Activated B cell treated with CpG ODN at 0.5 μM for 24 hours (primary cell): Measurements from ENCODE around the gene CBLL1. TPM values are rescaled to one million over a fixed set of nuclear protein-coding genes. Genes with fewer than 3 reads are reported as not detected.

Source experiments
- ATAC-seq: fragments of 200-7000 bp; cut with Tn5 transposase; one replicate; pipeline ENCODE4 v1.10.0; 2021; ENCODE audit warnings: low read depth, mild to moderate bottlenecking, moderate library complexity
- CTCF ChIA-PET: fragments of 350-600 bp; sonication (Branson Sonifier 250); formaldehyde crosslinking; loops from one replicate; lab custom pipeline; 2021; ENCODE audit warnings: antibody characterized with exemption; lab: Charles Lee
- POLR2A ChIA-PET: fragments of 350-600 bp; sonication (Branson Sonifier 250); formaldehyde crosslinking; loops from one replicate; lab custom pipeline; 2021; ENCODE audit warnings: antibody characterized with exemption; lab: Charles Lee
- DNase-seq: peaks from one replicate; pipeline ENCODE4 v3.0.0; 2022
- H3K27ac Mint-ChIP-seq: one replicate; pipeline ENCODE4 v1.8.0; 2020; ENCODE audit warnings: mixed read lengths
- H3K27me3 Mint-ChIP-seq: one replicate; pipeline ENCODE4 v1.8.0; 2021; ENCODE audit warnings: mixed read lengths
- H3K36me3 Mint-ChIP-seq: one replicate; pipeline ENCODE4 v1.8.0; 2021; ENCODE audit warnings: low read depth, mixed read lengths
- H3K4me1 Mint-ChIP-seq: one replicate; pipeline ENCODE4 v1.8.0; 2021; ENCODE audit warnings: mixed read lengths
- H3K4me3 Mint-ChIP-seq: one replicate; pipeline ENCODE4 v1.8.0; 2020; ENCODE audit warnings: mild to moderate bottlenecking, mixed read lengths
- H3K9me3 Mint-ChIP-seq: one replicate; pipeline ENCODE4 v1.8.0; 2020; ENCODE audit warnings: mixed read lengths
- CTCF ChIP-seq: fragments of 200-600 bp; IDR thresholded peaks from one replicate; pipeline ENCODE4 v1.8.0; 2022; ENCODE audit warnings: antibody characterized with exemption, mild to moderate bottlenecking
- intact Hi-C: fragments of 100-400 bp; cut with micrococcal nuclease; formaldehyde crosslinking; loops from one replicate; pipeline ENCODE4 v1.15.1; 2024
- total RNA-seq: library from RNA; stranded (reverse); gene quantifications from 2 replicates; pipeline ENCODE4 v1.2.3, GENCODE V29; 2022

The CBLL1 gene
- total RNA-seq, 1 donor from 2014 or later: 47.2 TPM

- H3K9me3 Mint-ChIP-seq: no peaks in the 10 kb centered on the region
- no peak for TF ChIP-seq CTCF
- CTCF ChIA-PET: no interaction called here
- peaks cover 2% of the 10 kb centered on the region for H3K4me1 Mint-ChIP-seq
- DNase-seq: no peak
- POLR2A ChIA-PET: no interaction called here
- H3K27ac Mint-ChIP-seq: no peak overlapping the region
- intact Hi-C loops: no loop called here
- ATAC-seq: no peak
- no peak overlapping the region for H3K4me3 Mint-ChIP-seq
- H3K27me3 Mint-ChIP-seq: no peaks in the 10 kb centered on the region
- H3K36me3 Mint-ChIP-seq: peaks cover 78% of the 10 kb centered on the region
These were observed 10.7 kb downstream of the CBLL1 start for GRCh38 chr7:107754642-107755041.

- no peak for TF ChIP-seq CTCF
- H3K27ac Mint-ChIP-seq: no peak overlapping the region
- no peaks in the 10 kb centered on the region for H3K27me3 Mint-ChIP-seq
- no peaks in the 10 kb centered on the region for H3K9me3 Mint-ChIP-seq
- H3K4me1 Mint-ChIP-seq: no peaks in the 10 kb centered on the region
- ChIA-PET CTCF (no interaction called here), POLR2A (no interaction called here)
- DNase-seq: no peak
- H3K36me3 Mint-ChIP-seq: peaks cover 61% of the 10 kb centered on the region
- H3K4me3 Mint-ChIP-seq: no peak overlapping the region
- ATAC-seq: no peak
- intact Hi-C loops: no loop called here
These were observed 14.7 kb downstream of the CBLL1 start for GRCh38 chr7:107758667-107759066.

GRCh38 chr7:107767391-107767790 lies 23.4 kb downstream of the CBLL1 start:
- Mint-ChIP-seq H3K27me3 (no peaks in the 10 kb centered on the region), H3K27ac (no peak overlapping the region), H3K4me1 (no peaks in the 10 kb centered on the region), H3K4me3 (no peak overlapping the region), H3K9me3 (no peaks in the 10 kb centered on the region), H3K36me3 (peaks cover 5% of the 10 kb centered on the region)
- DNase-seq: no peak
- ATAC-seq: no peak
- TF ChIP-seq CTCF: no peak
- CTCF ChIA-PET: no interaction called here
- POLR2A ChIA-PET: no interaction called here
- intact Hi-C loops: no loop called here

- Mint-ChIP-seq H3K27me3 (no peaks in the 10 kb centered on the region), H3K4me3 (no peak overlapping the region), H3K9me3 (no peaks in the 10 kb centered on the region), H3K4me1 (no peaks in the 10 kb centered on the region), H3K36me3 (peaks cover 5% of the 10 kb centered on the region), H3K27ac (no peak overlapping the region)
- no peak for TF ChIP-seq CTCF
- ChIA-PET CTCF (no interaction called here), POLR2A (no interaction called here)
- intact Hi-C loops: no loop called here
- ATAC-seq (no peak), DNase-seq (no peak)
These were observed 24.3 kb downstream of the CBLL1 start for GRCh38 chr7:107768263-107768662.

- no peak for TF ChIP-seq CTCF
- Mint-ChIP-seq H3K4me3 (no peak overlapping the region), H3K36me3 (no peaks in the 10 kb centered on the region), H3K4me1 (no peaks in the 10 kb centered on the region), H3K27me3 (no peaks in the 10 kb centered on the region), H3K9me3 (no peaks in the 10 kb centered on the region), H3K27ac (no peak overlapping the region)
- DNase-seq: no peak
- ChIA-PET CTCF (no interaction called here), POLR2A (no interaction called here)
- intact Hi-C loops: no loop called here
- no peak for ATAC-seq
These were observed 29.1 kb downstream of the CBLL1 start for GRCh38 chr7:107773027-107773426.
